Sigmoid colon (tissue), 7 donors: ENCODE data around the gene MIA2. TPM values are rescaled to one million over a fixed set of nuclear protein-coding genes. Genes with fewer than 3 reads are reported as not detected.
"Not testable (repeated sequence)": the region's sequence is repeated elsewhere in the genome, so short reads cannot be mapped to it uniquely, and the experiment has no call there.

Experiments used
- DNase-seq: peaks from one replicate; pipeline ENCODE4 v3.0.0-alpha.2; 2019
- H3K27ac ChIP-seq, 4 donors: fragments of 200-600 bp; sonication (generic); one replicate each; pipeline ENCODE4 v1.5.1; 2016 to 2019; ENCODE audit warnings: mild to moderate bottlenecking in 1 of 4
- H3K27me3 ChIP-seq, 3 donors: fragments of 200-600 bp; sonication (generic); one replicate each; pipeline ENCODE4 v1.5.1; 2019; ENCODE audit warnings: mild to moderate bottlenecking in 1 of 3
- H3K36me3 ChIP-seq, 4 donors: fragments of 200-600 bp; sonication (generic); one replicate each; pipeline ENCODE4 v1.5.1; 2016 to 2019
- H3K4me1 ChIP-seq, 4 donors: fragments of 200-600 bp; sonication (generic); one replicate each; pipeline ENCODE4 v1.5.1; 2017 to 2019
- H3K4me3 ChIP-seq, 4 donors: fragments of 200-600 bp; sonication (generic); one replicate each; pipeline ENCODE4 v1.5.1; 2017 to 2019; ENCODE audit warnings: mild to moderate bottlenecking in 2 of 4, moderate library complexity in 1 of 4
- H3K9me3 ChIP-seq, 4 donors: fragments of 200-600 bp in 3 of 4; sonication (generic) in 3 of 4; one replicate each; pipeline versions ENCODE4 v1.5.1 to v1.6.1; 2013 to 2019
- EP300 ChIP-seq, 4 donors: sonication (generic); formaldehyde crosslinking; IDR thresholded peaks; one replicate each; pipeline ENCODE4 v1.6.1; 2017; ENCODE audit warnings: antibody characterized with exemption in 4 of 4
- POLR2A ChIP-seq, 2 donors: fragments of 450-650 bp; IDR thresholded peaks; one replicate each; pipeline ENCODE4 v1.6.1; 2016; ENCODE audit warnings: antibody characterized with exemption in 2 of 2, mild to moderate bottlenecking in 2 of 2, moderate library complexity in 2 of 2
- POLR2AphosphoS5 ChIP-seq, 4 donors: sonication (generic); formaldehyde crosslinking; IDR thresholded peaks; one replicate each; pipeline ENCODE4 v1.6.1; 2017; ENCODE audit warnings: antibody characterized with exemption in 4 of 4
- WGBS, 2 donors: extraction: QIAGEN DNeasy Blood & Tissue Kit; methylation state at CpG; one replicate each; pipeline ENCODE4 v1.1.7; 2013; 5-methylcytosine and 5-hydroxymethylcytosine counted together
- intact Hi-C: fragments of 100-400 bp; cut with DNase I; formaldehyde crosslinking; loops from one replicate; pipeline ENCODE4 v1.15.1; 2023
- polyA plus RNA-seq, 3 donors: library from polyadenylated mRNA; stranded (reverse); fragments of 200-250 nt; gene quantifications; one replicate each; pipeline ENCODE4 v1.2.3, GENCODE V29; 2013
- total RNA-seq, 4 donors: library from RNA; depleted of rRNA; stranded (reverse); fragments of >200 nt; gene quantifications; one replicate each; pipeline ENCODE4 v1.1.0, GENCODE V29; 2016
- TF ChIP-seq, protein P1 (sequence below), 4 experiments: fragments of 450-650 bp in 3 of 4; fragments of 200-600 bp in 1 of 4; IDR thresholded peaks; one replicate each; pipeline ENCODE4 v1.5.1; 2016 to 2019; ENCODE audit warnings: antibody characterized with exemption in 4 of 4, mild to moderate bottlenecking in 3 of 4, moderate library complexity in 2 of 4
- donor health status: healthy with polysubstance abuse.
- donor health status: Bipolar disorder and iron deficiency.
- donor health status: healthy.

Gene MIA2
- total and polyA plus RNA-seq, 7 donors: 12.8 to 33.9 (median 18.1) TPM

DNA sequence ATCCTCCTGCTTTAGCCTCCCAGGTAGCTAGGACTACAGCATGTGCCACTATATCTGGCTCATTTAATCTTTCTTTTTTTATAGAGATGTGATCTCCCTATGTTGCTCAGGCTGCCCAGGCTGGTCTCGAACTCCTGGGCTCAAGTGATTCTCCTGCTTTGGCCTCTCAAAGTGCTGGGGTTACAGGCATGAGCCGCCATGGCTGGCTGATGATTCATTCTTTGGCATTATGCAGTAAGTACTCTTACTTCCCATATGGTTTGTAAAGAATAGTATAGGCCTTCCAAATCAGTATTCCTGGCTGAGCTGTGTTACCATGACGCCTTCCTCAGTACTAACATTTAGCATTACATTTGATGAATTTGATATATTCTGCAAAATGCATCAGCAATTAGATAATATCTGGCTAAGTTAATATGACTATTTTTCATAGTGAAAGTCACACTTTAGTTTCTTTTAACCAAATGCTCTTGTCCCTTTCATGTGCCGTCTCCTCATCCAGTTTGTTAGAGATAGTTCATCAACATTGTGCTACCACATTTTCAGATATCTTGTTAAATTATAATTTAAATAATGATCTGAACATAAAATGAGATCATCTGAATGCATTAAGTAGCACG is 3.2 kb upstream of the MIA2 start:
- no peaks in the 10 kb centered on the region for H3K4me1 ChIP-seq
- H3K27me3 ChIP-seq: no peaks in the 10 kb centered on the region
- no peak for DNase-seq
- WGBS, 2 donors: 84 to 90% methylated on average over 5 of the region's 5 CpGs
- H3K4me3 ChIP-seq: no peak overlapping the region
- H3K27ac ChIP-seq: no peak overlapping the region
- no peak for TF ChIP-seq POLR2A (IDR thresholded peaks at IDR 0.05)
- no peaks in the 10 kb centered on the region for H3K9me3 ChIP-seq
- intact Hi-C loops: no loop called here
- no peaks in the 10 kb centered on the region for H3K36me3 ChIP-seq

DNA sequence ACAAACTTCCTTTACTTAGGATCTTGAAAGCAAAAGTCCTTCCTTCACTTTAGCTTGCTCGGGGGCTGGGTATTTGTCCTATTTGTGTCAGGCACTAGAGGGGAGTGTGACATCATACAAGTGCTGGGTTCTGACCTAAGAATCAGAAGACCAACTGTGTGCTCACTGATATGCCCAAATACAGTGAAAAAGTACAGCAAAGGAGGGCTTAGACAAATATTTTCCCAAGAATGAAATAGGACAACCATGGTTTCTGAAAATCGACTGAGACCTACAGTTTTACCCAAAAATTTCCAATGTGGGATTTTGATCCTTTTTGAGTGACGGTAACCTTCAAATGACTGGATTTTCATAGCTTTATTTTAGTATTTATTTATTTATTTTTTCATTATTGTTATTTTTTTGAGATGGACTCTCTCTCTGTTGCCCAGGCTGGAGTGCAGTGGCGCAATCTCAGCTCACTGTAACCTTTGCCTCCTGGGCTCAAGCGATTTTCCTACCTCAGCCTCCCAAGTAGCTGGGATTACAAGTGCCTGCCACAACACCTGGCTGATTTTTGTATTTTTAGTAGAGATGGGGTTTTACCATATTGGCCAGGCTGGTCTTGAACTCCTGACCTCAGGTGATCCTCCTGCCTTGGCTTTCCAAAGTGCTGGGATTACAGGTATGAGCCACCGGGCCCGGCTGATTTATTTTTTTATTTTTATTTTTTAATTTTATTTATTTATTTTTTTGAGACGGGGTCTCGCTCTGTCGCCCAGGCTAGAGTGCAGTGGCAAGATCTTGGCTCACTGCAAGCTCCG is 1.8 kb upstream of the MIA2 start:
- H3K27me3 ChIP-seq, H3K9me3 ChIP-seq, DNase-seq, H3K4me1 ChIP-seq, H3K36me3 ChIP-seq, H3K4me3 ChIP-seq, intact Hi-C loops, H3K27ac ChIP-seq: not testable (repeated sequence)
- WGBS, 2 donors: 86 to 89% methylated on average over 11 of the region's 11 CpGs

DNA sequence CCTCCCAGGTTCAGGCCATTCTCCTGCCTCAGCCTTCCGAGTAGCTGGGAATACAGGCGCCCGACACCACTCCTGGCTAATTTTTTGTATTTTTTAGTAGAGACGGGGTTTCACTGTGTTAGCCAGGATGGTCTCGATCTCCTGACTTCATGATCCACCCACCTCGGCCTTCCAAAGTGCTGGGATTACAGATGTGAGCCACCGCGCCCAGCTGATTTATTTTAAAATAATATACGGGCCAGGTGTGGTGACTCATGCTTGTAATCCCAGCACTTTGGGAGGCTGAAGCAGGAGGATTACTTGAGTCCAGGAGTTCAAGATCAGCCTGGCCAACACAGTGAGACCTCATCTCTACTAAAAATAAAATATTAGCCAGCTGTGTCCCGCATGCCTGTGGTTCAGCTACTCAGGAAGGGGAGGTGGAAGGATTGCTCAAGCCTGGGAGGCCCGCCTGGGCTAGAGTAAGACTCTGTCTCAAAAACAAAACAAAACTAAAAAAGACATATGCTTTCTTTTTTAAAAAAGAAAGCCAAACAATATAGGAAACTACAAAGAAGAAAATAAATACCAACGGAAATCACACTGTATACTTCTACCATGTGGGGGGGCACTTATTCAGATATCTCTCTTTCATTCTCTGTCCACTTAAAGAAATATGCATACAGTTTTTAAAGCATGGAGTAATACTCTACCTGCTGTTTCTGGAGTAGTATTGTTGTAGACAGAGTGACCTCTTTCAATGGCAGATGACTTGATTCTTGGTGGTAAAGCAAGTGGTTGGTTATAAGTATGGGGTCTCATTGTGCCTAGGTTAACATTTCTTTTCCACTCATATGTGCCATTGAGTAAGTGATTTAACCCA is 930 bp upstream of the MIA2 start:
- H3K9me3 ChIP-seq: no peaks in the 10 kb centered on the region
- H3K4me1 ChIP-seq: no peaks in the 10 kb centered on the region
- DNase-seq: no peak
- TF ChIP-seq, protein P1, sequence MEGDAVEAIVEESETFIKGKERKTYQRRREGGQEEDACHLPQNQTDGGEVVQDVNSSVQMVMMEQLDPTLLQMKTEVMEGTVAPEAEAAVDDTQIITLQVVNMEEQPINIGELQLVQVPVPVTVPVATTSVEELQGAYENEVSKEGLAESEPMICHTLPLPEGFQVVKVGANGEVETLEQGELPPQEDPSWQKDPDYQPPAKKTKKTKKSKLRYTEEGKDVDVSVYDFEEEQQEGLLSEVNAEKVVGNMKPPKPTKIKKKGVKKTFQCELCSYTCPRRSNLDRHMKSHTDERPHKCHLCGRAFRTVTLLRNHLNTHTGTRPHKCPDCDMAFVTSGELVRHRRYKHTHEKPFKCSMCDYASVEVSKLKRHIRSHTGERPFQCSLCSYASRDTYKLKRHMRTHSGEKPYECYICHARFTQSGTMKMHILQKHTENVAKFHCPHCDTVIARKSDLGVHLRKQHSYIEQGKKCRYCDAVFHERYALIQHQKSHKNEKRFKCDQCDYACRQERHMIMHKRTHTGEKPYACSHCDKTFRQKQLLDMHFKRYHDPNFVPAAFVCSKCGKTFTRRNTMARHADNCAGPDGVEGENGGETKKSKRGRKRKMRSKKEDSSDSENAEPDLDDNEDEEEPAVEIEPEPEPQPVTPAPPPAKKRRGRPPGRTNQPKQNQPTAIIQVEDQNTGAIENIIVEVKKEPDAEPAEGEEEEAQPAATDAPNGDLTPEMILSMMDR (IDR thresholded peaks at IDR 0.05): no peak
- H3K27ac ChIP-seq: no peak overlapping the region
- intact Hi-C loops: no loop called here
- 74 to 75% methylated on average over 12 of the region's 12 CpGs for WGBS, 2 donors
- H3K36me3 ChIP-seq: no peaks in the 10 kb centered on the region
- no peaks in the 10 kb centered on the region for H3K27me3 ChIP-seq
- H3K4me3 ChIP-seq: no peak overlapping the region

DNA sequence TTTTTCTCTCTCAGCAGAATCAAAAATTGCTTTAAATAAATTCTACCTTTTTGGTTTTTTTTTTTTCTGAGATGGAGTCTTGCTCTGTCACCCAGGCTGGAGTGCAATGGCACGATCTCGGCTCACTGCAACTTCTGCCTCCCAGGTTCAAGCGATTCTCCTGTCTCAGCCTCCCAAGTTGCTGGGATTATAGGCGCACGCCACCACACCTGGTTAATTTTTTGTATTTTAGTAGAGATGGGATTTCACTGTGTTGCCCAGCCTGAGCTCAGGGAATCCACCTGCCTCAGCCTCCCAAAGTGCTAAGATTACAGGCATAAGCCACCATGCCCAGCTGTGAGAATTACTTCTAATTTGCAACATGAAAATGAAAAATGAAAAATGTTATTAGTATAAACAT is 1.3 kb downstream of the MIA2 start:
- DNase-seq, H3K4me3 ChIP-seq, H3K36me3 ChIP-seq, H3K27ac ChIP-seq, H3K27me3 ChIP-seq, H3K4me1 ChIP-seq, intact Hi-C loops, H3K9me3 ChIP-seq: not testable (repeated sequence)
- WGBS, 2 donors: 88 to 97% methylated on average over 5 of the region's 5 CpGs

DNA sequence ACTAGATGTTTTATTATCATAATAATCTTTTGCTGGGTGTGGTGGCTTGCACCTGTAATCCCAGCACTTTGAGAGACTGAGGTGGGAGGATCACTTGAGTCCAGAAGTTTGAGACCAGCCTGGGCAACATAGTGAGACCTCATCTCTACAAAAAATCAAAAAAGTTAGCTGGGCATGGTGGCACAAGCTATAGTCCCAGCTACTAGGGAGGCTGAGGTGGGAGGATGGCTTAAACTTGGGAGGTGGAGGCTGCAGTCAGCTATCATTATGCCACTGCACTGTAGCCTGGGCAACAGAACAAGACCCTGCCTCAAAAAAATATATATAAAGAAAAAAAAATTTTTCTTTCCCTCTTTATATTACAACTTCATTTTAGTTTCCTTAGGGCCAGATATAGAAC is 1.8 kb downstream of the MIA2 start:
- H3K36me3 ChIP-seq, H3K9me3 ChIP-seq, intact Hi-C loops, H3K4me1 ChIP-seq, H3K27me3 ChIP-seq, DNase-seq, H3K27ac ChIP-seq, H3K4me3 ChIP-seq: not testable (repeated sequence)

DNA sequence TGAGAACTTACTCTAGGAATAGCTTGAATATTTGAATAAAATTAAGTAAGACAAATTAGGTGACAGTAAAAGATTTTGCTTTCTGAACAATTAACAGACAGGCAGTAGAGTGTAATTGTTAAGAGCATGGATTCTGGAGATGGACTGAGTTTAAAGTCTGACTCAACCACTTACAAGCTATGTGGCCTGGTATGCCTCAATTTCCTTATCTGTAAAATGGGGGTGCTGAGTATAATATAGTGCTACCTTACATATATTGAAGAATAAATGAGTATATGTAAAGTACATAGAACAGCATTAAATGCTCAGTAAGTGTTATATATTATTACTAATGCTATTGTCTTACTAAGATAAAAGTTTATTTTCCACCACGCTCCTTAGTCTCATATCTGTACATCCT is 7.1 kb downstream of the MIA2 start:
- no peaks in the 10 kb centered on the region for H3K9me3 ChIP-seq
- WGBS, 2 donors: 96 to 100% methylated on average over 1 of the region's 1 CpG
- H3K27ac ChIP-seq: no peak overlapping the region
- no peaks in the 10 kb centered on the region for H3K27me3 ChIP-seq
- H3K36me3 ChIP-seq: no peaks in the 10 kb centered on the region
- H3K4me1 ChIP-seq: no peaks in the 10 kb centered on the region
- DNase-seq: no peak
- intact Hi-C loops: no loop called here
- TF ChIP-seq, protein P1 (IDR thresholded peaks at IDR 0.05): no peak
- TF ChIP-seq POLR2A (IDR thresholded peaks at IDR 0.05) (no peak), POLR2AphosphoS5 (IDR thresholded peaks at IDR 0.05) (no peak), EP300 (IDR thresholded peaks at IDR 0.05) (no peak)
- no peak overlapping the region for H3K4me3 ChIP-seq
